ENCODE data around the gene PIK3CA. TPM values are rescaled to one million over a fixed set of nuclear protein-coding genes. Genes with fewer than 3 reads are reported as not detected.
"Not testable (repeated sequence)": the region's sequence is repeated elsewhere in the genome, so short reads cannot be mapped to it uniquely, and the experiment has no call there.

Gene PIK3CA
- total and polyA plus RNA-seq, 3 donors from 2014 or later: 11.2 to 27.1 (median 20.8) TPM

- no peak for DNase-seq
- TF ChIP-seq POLR2A (IDR thresholded peaks at IDR 0.05) (no peak), CTCF (IDR thresholded peaks at IDR 0.05) (no peak)
- WGBS, 2 donors: 90 to 91% methylated on average over 3 of the region's 3 CpGs
- H3K9me3 ChIP-seq: no peaks in the 10 kb centered on the region
- no peak overlapping the region for H3K27ac ChIP-seq
- intact Hi-C loops (cut with DNase I; ENCODE audit: low total_unique reads): no loop called here
- no peak overlapping the region for H3K4me3 ChIP-seq
- H3K36me3 ChIP-seq (ENCODE audit: low read depth, missing control alignments): no peaks in the 10 kb centered on the region
- no peaks in the 10 kb centered on the region for H3K4me1 ChIP-seq
- no peaks in the 10 kb centered on the region for H3K27me3 ChIP-seq
Measured at GRCh38 chr3:179227349-179227748, 79.2 kb downstream of the PIK3CA start.

GRCh38 chr3:179229177-179229576, 81.0 kb downstream of the PIK3CA start:
- Histone ChIP-seq H3K9me3 (no peaks in the 10 kb centered on the region), H3K4me1 (no peaks in the 10 kb centered on the region), H3K27me3 (no peaks in the 10 kb centered on the region), H3K27ac (no peak overlapping the region), H3K36me3 (ENCODE audit: low read depth, missing control alignments) (no peaks in the 10 kb centered on the region), H3K4me3 (no peak overlapping the region)
- no peak for DNase-seq
- TF ChIP-seq CTCF (IDR thresholded peaks at IDR 0.05) (no peak), POLR2A (IDR thresholded peaks at IDR 0.05) (no peak)
- intact Hi-C loops (cut with DNase I; ENCODE audit: low total_unique reads): no loop called here
- WGBS, 2 donors: 76 to 80% methylated on average over 5 of the region's 5 CpGs

- Histone ChIP-seq H3K9me3 (no peaks in the 10 kb centered on the region), H3K4me1 (no peaks in the 10 kb centered on the region), H3K27me3 (no peaks in the 10 kb centered on the region), H3K36me3 (ENCODE audit: low read depth, missing control alignments) (no peaks in the 10 kb centered on the region), H3K27ac (no peak overlapping the region), H3K4me3 (no peak overlapping the region)
- TF ChIP-seq CTCF (IDR thresholded peaks at IDR 0.05) (no peak), POLR2A (IDR thresholded peaks at IDR 0.05) (no peak)
- 91 to 97% methylated on average over 3 of the region's 3 CpGs for WGBS, 2 donors
- intact Hi-C loops (cut with DNase I; ENCODE audit: low total_unique reads): no loop called here
- no peak for DNase-seq
Measured at GRCh38 chr3:179233043-179233442, 84.9 kb downstream of the PIK3CA start.

- intact Hi-C loops (cut with DNase I; ENCODE audit: low total_unique reads): no loop called here
- no peaks in the 10 kb centered on the region for H3K27me3 ChIP-seq
- no peak for DNase-seq
- no peaks in the 10 kb centered on the region for H3K36me3 ChIP-seq (ENCODE audit: low read depth, missing control alignments)
- TF ChIP-seq POLR2A (IDR thresholded peaks at IDR 0.05) (no peak), CTCF (IDR thresholded peaks at IDR 0.05) (no peak)
- no peaks in the 10 kb centered on the region for H3K4me1 ChIP-seq
- WGBS, 2 donors: 91 to 96% methylated on average over 4 of the region's 4 CpGs
- H3K9me3 ChIP-seq: no peaks in the 10 kb centered on the region
- H3K4me3 ChIP-seq: no peak overlapping the region
- no peak overlapping the region for H3K27ac ChIP-seq
Measured at GRCh38 chr3:179234199-179234598, 86.0 kb downstream of the PIK3CA start.

GRCh38 chr3:179236669-179237301, 88.6 kb downstream of the PIK3CA start:
- Histone ChIP-seq H3K27ac (no peak overlapping the region), H3K36me3 (ENCODE audit: low read depth, missing control alignments) (no peaks in the 10 kb centered on the region), H3K27me3 (no peaks in the 10 kb centered on the region), H3K4me1 (no peaks in the 10 kb centered on the region), H3K9me3 (no peaks in the 10 kb centered on the region), H3K4me3 (no peak overlapping the region)
- TF ChIP-seq POLR2A (IDR thresholded peaks at IDR 0.05) (no peak), CTCF (IDR thresholded peaks at IDR 0.05) (no peak)
- WGBS, 2 donors: 76 to 78% methylated on average over 2 of the region's 2 CpGs
- intact Hi-C loops (cut with DNase I; ENCODE audit: low total_unique reads): no loop called here
- DNase-seq: no peak

GRCh38 chr3:179240299-179240698, 92.1 kb downstream of the PIK3CA start:
- H3K27me3 ChIP-seq; intact Hi-C loops (cut with DNase I; ENCODE audit: low total_unique reads); H3K9me3 ChIP-seq; DNase-seq; H3K4me1 ChIP-seq; H3K4me3 ChIP-seq; H3K36me3 ChIP-seq (ENCODE audit: low read depth, missing control alignments); H3K27ac ChIP-seq: not testable (repeated sequence)
- 45 to 51% methylated on average over 1 of the region's 1 CpG for WGBS, 2 donors

GRCh38 chr3:179242859-179243258, 94.7 kb downstream of the PIK3CA start:
- H3K4me1 ChIP-seq; H3K4me3 ChIP-seq; H3K27me3 ChIP-seq; H3K36me3 ChIP-seq (ENCODE audit: low read depth, missing control alignments); intact Hi-C loops (cut with DNase I; ENCODE audit: low total_unique reads); H3K9me3 ChIP-seq; H3K27ac ChIP-seq; DNase-seq: not testable (repeated sequence)
- 82 to 97% methylated on average over 1 of the region's 2 CpGs for WGBS, 2 donors

All from testis (tissue), 3 donors.